Caco-2 (cell line): ENCODE results near the gene SERPINH1. TPM values are rescaled to one million over a fixed set of nuclear protein-coding genes. Genes with fewer than 3 reads are reported as not detected.

ENCODE experiments used
- BruUV-seq: library from RNA; stranded (reverse); fragments of 400-500 nt; replicated peaks from 2 replicates; lab custom pipeline; 2021; lab: Mats Ljungman, UMichigan
- CTCF ChIA-PET: fragments of 300-600 bp; sonication (Branson Sonifier 250); formaldehyde crosslinking; loops from one replicate; lab custom pipeline; 2022; ENCODE audit warnings: antibody characterized with exemption; lab: Charles Lee
- POLR2A ChIA-PET: fragments of 300-600 bp; sonication (Branson Sonifier 250); formaldehyde crosslinking; loops from one replicate; lab custom pipeline; 2022; ENCODE audit warnings: antibody characterized with exemption; lab: Charles Lee
- DNase-seq, 2 experiments: peaks; one replicate each; pipeline versions ENCODE4 v3.0.0 to v3.0.0-alpha.2; 2020 to 2022
- H3K27me3 ChIP-seq: replicated peaks from 2 replicates; pipeline ENCODE4 v1.6.0; 2011; ENCODE audit warnings: low read length; ENCODE audit not compliant: control insufficient read depth, insufficient read depth
- H3K36me3 ChIP-seq: 2 replicates; pipeline ENCODE4 v1.5.1; 2011; ENCODE audit warnings: low read length; ENCODE audit not compliant: control insufficient read depth, insufficient read depth
- H3K4me1 ChIP-seq: fragments of 250-450 bp; sonication (Bioruptor Pico); 2 replicates; pipeline ENCODE4 v1.5.1; 2020; ENCODE audit warnings: mild to moderate bottlenecking
- H3K4me3 ChIP-seq: 2 replicates; pipeline ENCODE4 v1.5.1; 2011; ENCODE audit warnings: low read depth, mild to moderate bottlenecking, control low read depth, low read length
- H3K9me3 ChIP-seq: fragments of 250-450 bp; sonication (Bioruptor Pico); 2 replicates; pipeline ENCODE4 v1.5.1; 2020; ENCODE audit warnings: mild to moderate bottlenecking, moderate library complexity
- H3K27ac Mint-ChIP-seq: one replicate; pipeline ENCODE4 v1.8.0; 2022; ENCODE audit warnings: mixed read lengths; ENCODE audit not compliant: unreplicated experiment
- H3K27me3 Mint-ChIP-seq: one replicate; pipeline ENCODE4 v1.8.0; 2022; ENCODE audit warnings: mixed read lengths; ENCODE audit not compliant: insufficient read depth, unreplicated experiment
- H3K36me3 Mint-ChIP-seq: one replicate; pipeline ENCODE4 v1.8.0; 2022; ENCODE audit warnings: mild to moderate bottlenecking, mixed read lengths; ENCODE audit not compliant: insufficient read depth, unreplicated experiment
- H3K4me1 Mint-ChIP-seq: one replicate; pipeline ENCODE4 v1.8.0; 2022; ENCODE audit warnings: low read depth, mixed read lengths; ENCODE audit not compliant: unreplicated experiment
- H3K4me3 Mint-ChIP-seq: one replicate; pipeline ENCODE4 v1.8.0; 2022; ENCODE audit warnings: mild to moderate bottlenecking, moderate library complexity, mixed read lengths; ENCODE audit not compliant: unreplicated experiment
- H3K9me3 Mint-ChIP-seq: one replicate; pipeline ENCODE4 v1.8.0; 2022; ENCODE audit warnings: mixed read lengths; ENCODE audit not compliant: unreplicated experiment
- intact Hi-C: fragments of 100-400 bp; cut with micrococcal nuclease; formaldehyde crosslinking; loops from one replicate; pipeline ENCODE4 v1.10.0; 2022; ENCODE audit not compliant: unreplicated experiment
- total RNA-seq: library from RNA; stranded (reverse); gene quantifications from 2 replicates; pipeline ENCODE4 v1.2.3, GENCODE V29; 2022
- TF ChIP-seq, protein P1 (sequence below), 2 experiments: fragments of 200-600 bp in 1 of 2; IDR thresholded peaks; 1 replicate in 1 of 2; 2 replicates in 1 of 2; pipeline versions ENCODE4 v1.5.1 to v1.8.0; 2011 to 2022; ENCODE audit warnings: antibody characterized with exemption in 1 of 2, control low read depth in 1 of 2, inconsistent platforms in 1 of 2, low read depth in 1 of 2, low read length in 1 of 2, mild to moderate bottlenecking in 1 of 2, moderate library complexity in 1 of 2; ENCODE audit not compliant: insufficient read depth in 1 of 2, severe bottlenecking in 1 of 2, unreplicated experiment in 1 of 2

Gene SERPINH1
- total RNA-seq, 1 experiment from 2014 or later: 481 TPM

GRCh38 chr11:75525433-75526191 is 36.4 kb upstream of the SERPINH1 start, which contains the start of gene GDPD5:
GDPD5 (minus strand) TSS chr11:75525941; CDS start chr11:75477735, 48,206 bp downstream.
- TSS peak; percentile 71 for BruUV-seq
- H3K27me3 Mint-ChIP-seq: no peaks in the 10 kb centered on the region
- H3K9me3 Mint-ChIP-seq: no peaks in the 10 kb centered on the region
- H3K36me3 Mint-ChIP-seq: no peaks in the 10 kb centered on the region
- H3K27ac Mint-ChIP-seq: peak within 1 kb of the TSS; percentile 24
- intact Hi-C loops: loop anchor here (1.0 kb wide), 1 partner anchor 29 kb away; no protein-coding TSS in a partner anchor
- POLR2A ChIA-PET: interaction anchor here (0.6 to 1.0 kb wide), 5 partner anchors 13 to 537 kb away, joined by 3 to 4 read pairs (median 3); partner anchors contain the start of gene NEU3
- peaks cover 11% of the 10 kb centered on the region; the same call in 1 of the 2 replicates for H3K4me1 ChIP-seq
- TF ChIP-seq, protein P1, sequence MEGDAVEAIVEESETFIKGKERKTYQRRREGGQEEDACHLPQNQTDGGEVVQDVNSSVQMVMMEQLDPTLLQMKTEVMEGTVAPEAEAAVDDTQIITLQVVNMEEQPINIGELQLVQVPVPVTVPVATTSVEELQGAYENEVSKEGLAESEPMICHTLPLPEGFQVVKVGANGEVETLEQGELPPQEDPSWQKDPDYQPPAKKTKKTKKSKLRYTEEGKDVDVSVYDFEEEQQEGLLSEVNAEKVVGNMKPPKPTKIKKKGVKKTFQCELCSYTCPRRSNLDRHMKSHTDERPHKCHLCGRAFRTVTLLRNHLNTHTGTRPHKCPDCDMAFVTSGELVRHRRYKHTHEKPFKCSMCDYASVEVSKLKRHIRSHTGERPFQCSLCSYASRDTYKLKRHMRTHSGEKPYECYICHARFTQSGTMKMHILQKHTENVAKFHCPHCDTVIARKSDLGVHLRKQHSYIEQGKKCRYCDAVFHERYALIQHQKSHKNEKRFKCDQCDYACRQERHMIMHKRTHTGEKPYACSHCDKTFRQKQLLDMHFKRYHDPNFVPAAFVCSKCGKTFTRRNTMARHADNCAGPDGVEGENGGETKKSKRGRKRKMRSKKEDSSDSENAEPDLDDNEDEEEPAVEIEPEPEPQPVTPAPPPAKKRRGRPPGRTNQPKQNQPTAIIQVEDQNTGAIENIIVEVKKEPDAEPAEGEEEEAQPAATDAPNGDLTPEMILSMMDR (IDR thresholded peaks at IDR 0.05; ENCODE audit: insufficient read depth in 1 of 2, low read depth in 1 of 2, low read length in 1 of 2, severe bottlenecking in 1 of 2, unreplicated experiment in 1 of 2): peak; percentile 52 to 64
- peak within 1 kb of the TSS; percentile 79 for H3K4me3 ChIP-seq
- no peaks in the 10 kb centered on the region for H3K27me3 ChIP-seq
- no peaks in the 10 kb centered on the region; the same call in 1 of the 2 replicates for H3K36me3 ChIP-seq
- no peaks in the 10 kb centered on the region for H3K9me3 ChIP-seq
- H3K4me1 Mint-ChIP-seq: peaks cover 7% of the 10 kb centered on the region
- peak within 1 kb of the TSS; percentile 76 for H3K4me3 Mint-ChIP-seq
- DNase-seq: peak; percentile 95 to 96
- CTCF ChIA-PET: interaction anchor here (0.5 to 1.7 kb wide), 17 partner anchors 10 to 1515 kb away, joined by 3 to 6 read pairs (median 3); no protein-coding TSS in a partner anchor

- H3K27ac Mint-ChIP-seq: peak overlapping the region; percentile 24
- ChIA-PET CTCF (interaction anchor here (1.0 to 1.2 kb wide), 6 partner anchors 18 to 137 kb away, joined by 3 to 4 read pairs (median 4); no protein-coding TSS in a partner anchor), POLR2A (interaction anchor here (0.6 to 1.0 kb wide), 3 partner anchors 12 to 537 kb away, joined by 3 to 4 read pairs (median 3); partner anchors contain the start of gene NEU3)
- no TSS peak for BruUV-seq
- peak overlapping the region; percentile 76 for H3K4me3 Mint-ChIP-seq
- H3K36me3 Mint-ChIP-seq: no peaks in the 10 kb centered on the region
- no peaks in the 10 kb centered on the region for H3K27me3 Mint-ChIP-seq
- H3K4me1 Mint-ChIP-seq: peaks cover 7% of the 10 kb centered on the region
- Histone ChIP-seq H3K27me3 (no peaks in the 10 kb centered on the region), H3K36me3 (no peaks in the 10 kb centered on the region; the same call in 1 of the 2 replicates), H3K9me3 (no peaks in the 10 kb centered on the region), H3K4me3 (peak overlapping the region; percentile 79), H3K4me1 (peaks cover 11% of the 10 kb centered on the region; the same call in 1 of the 2 replicates)
- H3K9me3 Mint-ChIP-seq: no peaks in the 10 kb centered on the region
- TF ChIP-seq, protein P1 (IDR thresholded peaks at IDR 0.05; ENCODE audit: insufficient read depth in 1 of 2, low read depth in 1 of 2, low read length in 1 of 2, severe bottlenecking in 1 of 2, unreplicated experiment in 1 of 2): no peak
- DNase-seq: peak in 1 of 2 experiments; percentile 38
- intact Hi-C loops: loop anchor here (1.0 kb wide), 1 partner anchor 30 kb away; no protein-coding TSS in a partner anchor
Observed at GRCh38 chr11:75526192-75526541, 35.9 kb upstream of the SERPINH1 start.

DNA sequence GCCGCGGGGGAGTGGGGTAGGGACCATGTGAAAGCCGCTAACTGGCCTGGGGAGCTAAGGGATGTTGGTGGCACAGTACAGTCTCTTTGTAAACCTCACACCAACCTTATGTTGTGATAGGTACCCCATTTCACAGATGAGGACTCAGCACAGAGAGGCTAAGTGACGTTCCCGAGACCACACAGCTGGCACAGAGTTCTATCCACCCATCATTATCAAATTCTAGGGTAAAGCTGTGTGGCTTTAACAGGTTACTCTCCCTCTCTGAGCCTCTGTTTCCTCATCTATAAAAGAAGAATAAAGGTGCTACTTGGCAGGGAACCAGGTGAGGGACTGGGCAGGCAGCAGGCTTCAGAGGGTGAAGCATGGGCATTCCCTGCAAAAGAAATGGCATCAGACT is 34.9 kb upstream of the SERPINH1 start:
- H3K27me3 Mint-ChIP-seq: no peaks in the 10 kb centered on the region
- BruUV-seq: no TSS peak
- POLR2A ChIA-PET: no interaction called here

More for the DNA sequence above, 34.9 kb upstream of the SERPINH1 start:
- Histone ChIP-seq H3K36me3 (no peaks in the 10 kb centered on the region), H3K4me1 (peaks cover 11% of the 10 kb centered on the region; the same call in 1 of the 2 replicates), H3K9me3 (no peaks in the 10 kb centered on the region), H3K27me3 (no peaks in the 10 kb centered on the region), H3K4me3 (no peak overlapping the region)
- TF ChIP-seq, protein P1 (IDR thresholded peaks at IDR 0.05; ENCODE audit: insufficient read depth in 1 of 2, low read depth in 1 of 2, low read length in 1 of 2, severe bottlenecking in 1 of 2, unreplicated experiment in 1 of 2): no peak
- DNase-seq: no peak
- CTCF ChIA-PET: no interaction called here
- H3K4me3 Mint-ChIP-seq: peak overlapping the region; percentile 76
- intact Hi-C loops: no loop called here
- peaks cover 6% of the 10 kb centered on the region for H3K4me1 Mint-ChIP-seq
- no peaks in the 10 kb centered on the region for H3K36me3 Mint-ChIP-seq
- H3K27ac Mint-ChIP-seq: no peak overlapping the region
- H3K9me3 Mint-ChIP-seq: no peaks in the 10 kb centered on the region
